HepG2 (cell line): ENCODE measurements around the gene SLC45A2.

ENCODE experiments used
- KLF13 ChIP-seq: sonication (generic); formaldehyde crosslinking; IDR thresholded peaks from 2 replicates; pipeline ENCODE4 v1.4.0; 2020; ENCODE audit warnings: mild to moderate bottlenecking, missing genetic modification reagents
- ZNF816 ChIP-seq: sonication (generic); formaldehyde crosslinking; IDR thresholded peaks from 2 replicates; pipeline ENCODE4 v1.8.0; 2022; ENCODE audit warnings: missing genetic modification reagents, mild to moderate bottlenecking, borderline replicate concordance

DNA sequence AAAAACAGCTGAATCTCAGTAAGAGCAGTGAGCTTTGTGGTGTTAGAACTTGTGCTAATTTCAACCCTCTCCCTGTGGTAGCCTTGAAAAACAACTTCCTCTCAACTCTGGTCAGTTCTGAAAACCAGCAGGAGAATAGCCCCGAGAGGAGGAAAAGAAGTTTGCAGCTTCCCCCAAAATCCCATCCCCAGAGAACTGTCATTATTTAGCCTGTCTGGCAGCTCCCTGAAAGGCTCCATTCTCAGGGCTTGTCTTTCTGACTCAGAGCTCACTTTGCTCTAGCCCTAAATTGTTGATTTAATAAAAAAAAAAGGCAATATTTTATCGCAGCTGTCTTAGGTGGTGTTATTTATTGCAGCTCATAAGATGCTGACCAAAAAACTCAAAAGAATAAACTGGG is 11.4 kb upstream of the SLC45A2 start:
- TF ChIP-seq KLF13: no peak
- no peak for TF ChIP-seq ZNF816 (CRISPR knock-in tag)
